GM23338 (cell line): ENCODE measurements around the gene EML1. TPM values are rescaled to one million over a fixed set of nuclear protein-coding genes. Genes with fewer than 3 reads are reported as not detected.

Experiments
- ETS1 ChIP-seq: IDR thresholded peaks from 2 replicates; pipeline ENCODE4 v1.6.1; 2016; ENCODE audit warnings: antibody characterized with exemption
- EZH2phosphoT487 ChIP-seq: fragments of 200-600 bp; sonication (generic); IDR thresholded peaks from one replicate; pipeline ENCODE4 v1.8.1; 2018; ENCODE audit warnings: antibody characterized with exemption; ENCODE audit not compliant: unreplicated experiment
- JUNB ChIP-seq: IDR thresholded peaks from one replicate; pipeline ENCODE4 v1.6.1; 2016; ENCODE audit warnings: antibody characterized with exemption; ENCODE audit not compliant: unreplicated experiment
- NANOG ChIP-seq: IDR thresholded peaks from 2 replicates; pipeline ENCODE4 v1.6.1; 2016; ENCODE audit warnings: antibody characterized with exemption, borderline replicate concordance
- STAT1 ChIP-seq: IDR thresholded peaks from one replicate; pipeline ENCODE4 v1.6.1; 2016; ENCODE audit warnings: antibody characterized with exemption; ENCODE audit not compliant: unreplicated experiment
- ZNF331 ChIP-seq: fragments of 250-450 bp; sonication (Bioruptor Pico); IDR thresholded peaks from 2 replicates; pipeline ENCODE4 v1.5.0; 2020; ENCODE audit warnings: low read depth, mild to moderate bottlenecking, moderate library complexity
- ZNF462 ChIP-seq: fragments of 250-450 bp; sonication (Bioruptor Pico); IDR thresholded peaks from 2 replicates; pipeline ENCODE4 v1.5.0; 2020; ENCODE audit warnings: mild to moderate bottlenecking, moderate library complexity
- polyA plus RNA-seq: library from polyadenylated mRNA; unstranded; fragments of >200 nt; fragmentation: Nextera tagmentation; extraction: Ambion mirVana; gene quantifications from 2 replicates; pipeline ENCODE4 v1.2.1, GENCODE V29; 2016
- total RNA-seq: library from RNA; depleted of rRNA; stranded (reverse); fragments of >200 nt; shearing (Covaris generic); gene quantifications from 2 replicates; pipeline ENCODE4 v1.2.3, GENCODE V29; 2014
- TF ChIP-seq, protein P1 (sequence below), 2 experiments: fragments of 200-600 bp in 1 of 2; sonication (generic) in 1 of 2; conservative IDR thresholded peaks; 2 replicates each; pipeline versions ENCODE4 v1.5.1 to v1.6.1; 2016 to 2017; ENCODE audit warnings: antibody characterized with exemption in 2 of 2, low read depth in 2 of 2, mild to moderate bottlenecking in 2 of 2, moderate library complexity in 1 of 2

Gene EML1
- total and polyA plus RNA-seq, 2 experiments from 2014 or later, result 7.0 to 18.1 TPM

DNA sequence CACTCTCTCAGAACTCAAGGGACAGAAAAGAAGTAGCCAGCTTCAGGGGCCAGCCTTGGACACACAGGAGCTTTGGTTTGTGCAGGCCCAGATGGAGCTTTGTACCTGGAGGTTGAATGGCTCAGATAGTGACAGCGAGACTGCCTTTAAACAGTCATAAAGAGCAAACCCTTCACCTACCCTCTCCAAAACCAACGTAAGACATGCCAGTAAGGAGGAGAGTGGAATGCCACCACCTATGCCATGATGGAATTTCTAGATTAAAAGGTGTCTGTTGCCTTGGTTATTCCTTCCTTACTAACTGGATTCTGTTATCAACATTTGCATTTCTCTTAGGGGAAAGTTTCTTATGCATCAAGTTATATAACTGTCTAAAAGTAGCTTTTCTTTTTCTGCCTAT is 98.1 kb downstream of the EML1 start (continued):
- TF ChIP-seq ZNF462 (CRISPR knock-in tag) (no peak), ZNF331 (CRISPR knock-in tag) (no peak), ETS1 (no peak), STAT1 (no peak), NANOG (no peak), JUNB (no peak), EZH2phosphoT487 (no peak)
- TF ChIP-seq, protein P1, sequence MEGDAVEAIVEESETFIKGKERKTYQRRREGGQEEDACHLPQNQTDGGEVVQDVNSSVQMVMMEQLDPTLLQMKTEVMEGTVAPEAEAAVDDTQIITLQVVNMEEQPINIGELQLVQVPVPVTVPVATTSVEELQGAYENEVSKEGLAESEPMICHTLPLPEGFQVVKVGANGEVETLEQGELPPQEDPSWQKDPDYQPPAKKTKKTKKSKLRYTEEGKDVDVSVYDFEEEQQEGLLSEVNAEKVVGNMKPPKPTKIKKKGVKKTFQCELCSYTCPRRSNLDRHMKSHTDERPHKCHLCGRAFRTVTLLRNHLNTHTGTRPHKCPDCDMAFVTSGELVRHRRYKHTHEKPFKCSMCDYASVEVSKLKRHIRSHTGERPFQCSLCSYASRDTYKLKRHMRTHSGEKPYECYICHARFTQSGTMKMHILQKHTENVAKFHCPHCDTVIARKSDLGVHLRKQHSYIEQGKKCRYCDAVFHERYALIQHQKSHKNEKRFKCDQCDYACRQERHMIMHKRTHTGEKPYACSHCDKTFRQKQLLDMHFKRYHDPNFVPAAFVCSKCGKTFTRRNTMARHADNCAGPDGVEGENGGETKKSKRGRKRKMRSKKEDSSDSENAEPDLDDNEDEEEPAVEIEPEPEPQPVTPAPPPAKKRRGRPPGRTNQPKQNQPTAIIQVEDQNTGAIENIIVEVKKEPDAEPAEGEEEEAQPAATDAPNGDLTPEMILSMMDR (conservative IDR thresholded peaks at IDR 0.05; ENCODE audit: low read depth in 2 of 2), result no peak
